Natural killer cell (primary cell): ENCODE measurements around the gene CARS1. TPM values are rescaled to one million over a fixed set of nuclear protein-coding genes. Genes with fewer than 3 reads are reported as not detected.

Experiments used
- ATAC-seq, 3 donors: fragments of 150-1000 bp in 2 of 3; fragments of 200-7000 bp in 1 of 3; cut with Tn5 transposase; 1 replicate in 1 of 3; 2 replicates in 2 of 3; pipeline ENCODE4 v1.10.0; 2021; ENCODE audit warnings: mild to moderate bottlenecking in 2 of 3, moderate library complexity in 2 of 3
- DNase-seq, 2 donors: peaks; one replicate each; pipeline versions ENCODE4 v3.0.0 to v3.0.0-alpha.2; 2013 to 2021; ENCODE audit warnings: mixed read lengths in 1 of 2
- H3K27ac ChIP-seq: one replicate; pipeline ENCODE4 v1.5.1; 2013; ENCODE audit warnings: mild to moderate bottlenecking, low read length
- H3K27me3 ChIP-seq: one replicate; pipeline ENCODE4 v1.6.1; 2013; ENCODE audit warnings: low read length; ENCODE audit not compliant: control insufficient read depth, insufficient read depth
- H3K36me3 ChIP-seq: one replicate; pipeline ENCODE4 v1.6.1; 2013; ENCODE audit warnings: low read length; ENCODE audit not compliant: control insufficient read depth, insufficient read depth
- H3K4me1 ChIP-seq: one replicate; pipeline ENCODE4 v1.6.1; 2013; ENCODE audit warnings: low read length; ENCODE audit not compliant: control insufficient read depth, insufficient read depth
- H3K4me3 ChIP-seq: one replicate; pipeline ENCODE4 v1.5.1; 2013; ENCODE audit warnings: low read length
- H3K9me3 ChIP-seq: one replicate; pipeline ENCODE4 v1.6.1; 2013; ENCODE audit warnings: low read length; ENCODE audit not compliant: control insufficient read depth, insufficient read depth
- H3K27ac Mint-ChIP-seq, 2 donors: one replicate each; pipeline ENCODE4 v1.8.0; 2022; ENCODE audit warnings: mild to moderate bottlenecking in 2 of 2, mixed read lengths in 2 of 2, moderate library complexity in 1 of 2
- H3K27me3 Mint-ChIP-seq, 2 donors: one replicate each; pipeline ENCODE4 v1.8.0; 2022; ENCODE audit warnings: low read depth in 2 of 2, mixed read lengths in 2 of 2
- H3K36me3 Mint-ChIP-seq: one replicate; pipeline ENCODE4 v1.8.0; 2022; ENCODE audit warnings: mixed read lengths
- H3K4me1 Mint-ChIP-seq, 2 donors: one replicate each; pipeline ENCODE4 v1.8.0; 2022; ENCODE audit warnings: mixed read lengths in 2 of 2
- H3K4me3 Mint-ChIP-seq: one replicate; pipeline ENCODE4 v1.8.0; 2022; ENCODE audit warnings: mild to moderate bottlenecking, moderate library complexity, mixed read lengths
- H3K9me3 Mint-ChIP-seq, 2 donors: one replicate each; pipeline ENCODE4 v1.8.0; 2022; ENCODE audit warnings: mixed read lengths in 2 of 2
- CTCF ChIP-seq: fragments of 200-600 bp; IDR thresholded peaks from one replicate; pipeline ENCODE4 v1.8.0; 2022; ENCODE audit warnings: antibody characterized with exemption
- WGBS: methylation state at CpG from one replicate; pipeline ENCODE4 v1.1.7; 2013; ENCODE audit warnings: missing lambda C conversion rate; ENCODE audit not compliant: insufficient coverage; 5-methylcytosine and 5-hydroxymethylcytosine counted together
- intact Hi-C: fragments of 100-400 bp; cut with micrococcal nuclease; formaldehyde crosslinking; loops from one replicate; pipeline ENCODE4 v1.14.2; 2022
- total RNA-seq, 4 donors: library from RNA; stranded (reverse); fragments of 120-200 nt in 1 of 4; gene quantifications; one replicate each; pipeline versions ENCODE4 v1.2.3 to v1.2.4, GENCODE V29; 2013 to 2022

CARS1 gene
- total RNA-seq, 3 donors from 2014 or later (not counting 1 experiment from before 2014, with no cell fraction given): 47.9 to 51.3 (median 50.3) TPM

- H3K36me3 ChIP-seq: peaks cover 50% of the 10 kb centered on the region
These were observed 42.3 kb downstream of the CARS1 start for GRCh38 chr11:3014943-3015342.

GRCh38 chr11:3014057-3014938, 42.9 kb downstream of the CARS1 start:
- Mint-ChIP-seq H3K27ac (peak overlapping the region; percentile 63 to 80), H3K4me3 (peak overlapping the region; percentile 63), H3K9me3 (no peaks in the 10 kb centered on the region), H3K27me3 (no peaks in the 10 kb centered on the region), H3K36me3 (no peaks in the 10 kb centered on the region), H3K4me1 (peaks cover 0 to 15% of the 10 kb centered on the region in 2 donors)
- ATAC-seq (peak; percentile 81 to 87 (median 86)), DNase-seq (peak; percentile 44 to 92)
- Histone ChIP-seq H3K27me3 (no peaks in the 10 kb centered on the region), H3K4me1 (peaks cover 39% of the 10 kb centered on the region), H3K36me3 (peaks cover 49% of the 10 kb centered on the region), H3K4me3 (no peak overlapping the region), H3K9me3 (no peaks in the 10 kb centered on the region), H3K27ac (peak overlapping the region; percentile 53)
- no peak for TF ChIP-seq CTCF
- intact Hi-C loops: no loop called here
- 36% methylated on average over 13 of the region's 16 CpGs for WGBS

More at GRCh38 chr11:3014943-3015342, 42.3 kb downstream of the CARS1 start:
- H3K27me3 ChIP-seq: no peaks in the 10 kb centered on the region
- peaks cover 39% of the 10 kb centered on the region for H3K4me1 ChIP-seq
- peak overlapping the region; percentile 15 for H3K27ac ChIP-seq
- H3K36me3 Mint-ChIP-seq: no peaks in the 10 kb centered on the region
- WGBS: 84% methylated on average over 4 of the region's 4 CpGs
- no peak for ATAC-seq
- no peak for TF ChIP-seq CTCF
- peak overlapping the region; percentile 63 for H3K4me3 Mint-ChIP-seq
- peak overlapping the region; percentile 63 to 80 for H3K27ac Mint-ChIP-seq
- H3K27me3 Mint-ChIP-seq: no peaks in the 10 kb centered on the region
- H3K4me1 Mint-ChIP-seq: peaks cover 0 to 15% of the 10 kb centered on the region in 2 donors
- no peaks in the 10 kb centered on the region for H3K9me3 Mint-ChIP-seq
- no peak for DNase-seq
- H3K9me3 ChIP-seq: no peaks in the 10 kb centered on the region
- no peak overlapping the region for H3K4me3 ChIP-seq
- intact Hi-C loops: no loop called here

GRCh38 chr11:3011891-3012885, 45.0 kb downstream of the CARS1 start:
- Histone ChIP-seq H3K4me1 (peaks cover 39% of the 10 kb centered on the region), H3K27me3 (no peaks in the 10 kb centered on the region), H3K27ac (no peak overlapping the region), H3K4me3 (no peak overlapping the region), H3K9me3 (no peaks in the 10 kb centered on the region), H3K36me3 (peaks cover 47% of the 10 kb centered on the region)
- intact Hi-C loops: no loop called here
- Mint-ChIP-seq H3K4me1 (peaks cover 0 to 15% of the 10 kb centered on the region in 2 donors), H3K27ac (no peak overlapping the region), H3K36me3 (no peaks in the 10 kb centered on the region), H3K27me3 (no peaks in the 10 kb centered on the region), H3K4me3 (no peak overlapping the region), H3K9me3 (no peaks in the 10 kb centered on the region)
- ATAC-seq (no peak), DNase-seq (no peak)
- TF ChIP-seq CTCF: no peak
- 97% methylated on average over 31 of the region's 31 CpGs for WGBS
